ENCODE measurements around the gene CBX2. TPM values are rescaled to one million over a fixed set of nuclear protein-coding genes. Genes with fewer than 3 reads are reported as not detected.

The CBX2 gene
- total and polyA plus RNA-seq, 2 of the 4 experiments (the other 2 are of a cell fraction) = 2.0 to 3.2 TPM

DNA sequence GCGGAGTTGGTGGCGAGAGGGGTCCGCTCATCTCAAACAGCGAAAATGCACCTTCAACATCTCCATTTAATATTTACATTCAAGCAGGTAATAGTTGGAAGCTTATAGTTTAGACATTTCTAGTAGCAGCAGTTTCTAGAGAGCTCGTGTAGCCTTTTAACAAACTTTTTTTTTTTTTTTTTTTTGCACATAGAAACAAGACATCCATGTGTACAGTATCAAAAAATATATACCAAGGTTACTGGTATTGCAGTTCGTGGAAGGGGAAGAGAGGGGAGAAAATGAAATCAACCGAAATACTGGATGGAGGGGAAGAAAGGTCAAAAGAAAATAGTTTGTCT lies 55.1 kb downstream of the CBX2 start:
- no CpG with 5 or more reads among the region's 7 CpGs for WGBS, 2 experiments (ENCODE audit: extremely low coverage in 2 of 2, insufficient read length in 1 of 2)
- peak overlapping the region; percentile 36; the same call in 1 of the 2 replicates for H3K4me2 ChIP-seq (ENCODE audit: low read depth, low read length)
- POLR2A ChIA-PET (ENCODE audit: unreplicated experiment) = interaction anchor here (0.6 kb wide), 1 partner anchor 101 kb away, joined by 9 read pairs; no protein-coding TSS in a partner anchor

More for the DNA sequence above, 55.1 kb downstream of the CBX2 start:
- no peak overlapping the region for H2BK5ac ChIP-seq (ENCODE audit: low read depth, low read length, poor library complexity, severe bottlenecking)
- CTCF ChIA-PET = no interaction called here
- TF ChIP-seq RCOR1 (IDR thresholded peaks at IDR 0.05; ENCODE audit: insufficient replicate concordance, low read length) (no peak), MXI1 (IDR thresholded peaks at IDR 0.05; ENCODE audit: borderline replicate concordance, low read depth, low read length) (no peak), NFE2L2 (IDR thresholded peaks at IDR 0.05; ENCODE audit: low read depth, low read length) (no peak), MAFK (IDR thresholded peaks at IDR 0.05; ENCODE audit: low read depth, low read length) (no peak), CHD1 (IDR thresholded peaks at IDR 0.05; ENCODE audit: low read depth, low read length) (no peak), SMC3 (IDR thresholded peaks at IDR 0.05; ENCODE audit: low read depth, low read length) (no peak), POLR2A (IDR thresholded peaks at IDR 0.05; ENCODE audit: low read depth, low read length) (no peak), RFX5 (IDR thresholded peaks at IDR 0.05; ENCODE audit: low read depth, low read length) (no peak)
- H3K36me3 ChIP-seq (ENCODE audit: control insufficient read depth, insufficient read depth, low read length) = peaks cover 21% of the 10 kb centered on the region; the same call in 1 of the 2 replicates
- dilution Hi-C loops (cut with HindIII; ENCODE audit: low sequenced_read_pairs, unreplicated experiment) (no loop called here), intact Hi-C loops (cut with micrococcal nuclease) (no loop called here), in situ Hi-C loops (cut with MboI; ENCODE audit: low sequenced_read_pairs) (no loop called here)
- no peak overlapping the region for H3K18ac ChIP-seq (ENCODE audit: low read depth, low read length)
- H2BK20ac ChIP-seq (ENCODE audit: low read depth, low read length) = no peak overlapping the region
- no peak overlapping the region for H2AK9ac ChIP-seq (replicated peaks; ENCODE audit: low read depth, low read length, poor library complexity)
- H3K9me3 ChIP-seq (ENCODE audit: control insufficient read depth, insufficient read depth, low read length) = no peaks in the 10 kb centered on the region
- H2BK15ac ChIP-seq (ENCODE audit: low read depth, low read length) = no peak overlapping the region
- H2BK120ac ChIP-seq (ENCODE audit: low read depth, low read length) = no peak overlapping the region
- H3K9me1 ChIP-seq (ENCODE audit: insufficient read depth, low read length) = peaks cover 6% of the 10 kb centered on the region; the same call in 1 of the 2 replicates
- peaks cover 10 to 49% of the 10 kb centered on the region in 2 experiments for H3K79me1 ChIP-seq (ENCODE audit: low read depth in 1 of 2, low read length in 2 of 2)
- no peak overlapping the region for H3K27ac ChIP-seq (ENCODE audit: insufficient read depth, low read length)
- H3K4ac ChIP-seq (ENCODE audit: low read depth, low read length) = no peak overlapping the region
- H3K4me3 ChIP-seq (ENCODE audit: insufficient read depth, low read depth, low read length) = no peak overlapping the region
- no peaks in the 10 kb centered on the region for H3K27me3 ChIP-seq (ENCODE audit: control insufficient read depth, insufficient read depth, low read length)
- no peak overlapping the region for H3K56ac ChIP-seq (ENCODE audit: extremely low read depth, insufficient read depth, low read length)
- no peak for DNase-seq
- H2AFZ ChIP-seq (replicated peaks; ENCODE audit: low read length, poor library complexity) = peak overlapping the region; percentile 23
- peaks cover 54% of the 10 kb centered on the region for H4K20me1 ChIP-seq (ENCODE audit: insufficient read depth, low read length)
- BruUV-seq (replicated peaks) = no TSS peak
- no peak overlapping the region for H4K5ac ChIP-seq (ENCODE audit: low read depth, low read length)
- H4K8ac ChIP-seq (ENCODE audit: low read depth in 2 of 2, low read length in 2 of 2) = no peak overlapping the region
- H4K91ac ChIP-seq (ENCODE audit: insufficient read depth, low read depth, low read length) = no peak overlapping the region
- no peak overlapping the region for H2AK5ac ChIP-seq (ENCODE audit: low read depth, low read length)
- no peak overlapping the region for H3K9ac ChIP-seq (ENCODE audit: low read depth, low read length)
- H3K14ac ChIP-seq (replicated peaks; ENCODE audit: low read depth, low read length) = no peak overlapping the region
- peaks cover 22% of the 10 kb centered on the region for H3K4me1 ChIP-seq (ENCODE audit: control insufficient read depth, insufficient read depth, low read length)
- no peak for ATAC-seq (ENCODE audit: low read depth)
- H3K23ac ChIP-seq (ENCODE audit: low read depth, low read length) = no peak overlapping the region
